ENCODE data around the gene ZNF597.
A peak's percentile ranks its signal among the peaks of the same experiment; 100 is the strongest.

The ZNF597 gene

DNA sequence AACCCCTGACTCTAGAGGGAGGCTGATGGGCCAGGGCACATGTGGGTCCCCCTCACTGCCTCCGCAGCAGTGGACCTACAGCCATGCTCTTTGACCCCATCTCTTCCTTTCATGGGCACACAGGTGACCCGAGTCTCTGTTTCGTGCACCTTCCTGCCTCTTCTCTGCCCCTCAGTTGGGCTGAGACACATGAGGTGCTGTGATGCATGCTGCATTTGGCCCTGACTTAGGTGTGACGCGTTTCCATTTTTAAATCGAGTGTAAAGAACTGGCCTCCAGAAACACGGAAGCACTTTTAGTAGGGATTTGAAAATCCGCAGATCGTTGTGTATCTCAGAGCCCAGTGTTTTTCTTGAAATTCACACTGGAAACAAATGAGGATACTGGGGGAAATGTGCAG is 27.4 kb upstream of the ZNF597 start:
- H3K4me3 ChIP-seq (ENCODE audit: low read length) = no peak overlapping the region
- H3K9me3 ChIP-seq (ENCODE audit: low read length) = no peaks in the 10 kb centered on the region
- no peak overlapping the region for H2AFZ ChIP-seq (ENCODE audit: low read depth, low read length)
- peaks cover 17% of the 10 kb centered on the region for H3K36me3 ChIP-seq (ENCODE audit: insufficient read depth, low read length)
- H3K27me3 ChIP-seq (ENCODE audit: insufficient read depth, low read length) = no peaks in the 10 kb centered on the region
- no peaks in the 10 kb centered on the region for H3K4me1 ChIP-seq (ENCODE audit: insufficient read depth, low read length)

DNA sequence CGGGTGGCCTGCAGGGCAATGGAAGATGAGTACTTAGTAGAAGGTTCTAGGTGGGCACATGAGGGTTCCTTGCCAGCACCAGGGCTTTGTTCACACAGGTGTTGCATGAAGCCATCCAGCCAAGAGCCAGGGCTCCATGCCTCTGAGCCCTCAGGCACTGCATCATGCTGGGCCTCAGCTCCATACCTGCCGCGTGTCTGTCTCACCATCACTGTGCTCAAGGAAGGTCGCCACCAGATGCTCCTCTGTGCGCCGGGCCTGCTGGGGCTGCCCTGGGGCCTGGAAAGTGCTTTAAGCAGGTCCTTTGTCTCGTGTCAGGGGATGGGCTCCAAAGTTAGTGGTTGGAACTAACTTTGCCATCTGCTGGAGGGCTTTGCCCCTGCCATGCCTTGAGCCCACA is 26.4 kb upstream of the ZNF597 start:
- Histone ChIP-seq H3K36me3 (ENCODE audit: insufficient read depth, low read length) (peaks cover 23% of the 10 kb centered on the region), H3K4me1 (ENCODE audit: insufficient read depth, low read length) (no peaks in the 10 kb centered on the region)

DNA sequence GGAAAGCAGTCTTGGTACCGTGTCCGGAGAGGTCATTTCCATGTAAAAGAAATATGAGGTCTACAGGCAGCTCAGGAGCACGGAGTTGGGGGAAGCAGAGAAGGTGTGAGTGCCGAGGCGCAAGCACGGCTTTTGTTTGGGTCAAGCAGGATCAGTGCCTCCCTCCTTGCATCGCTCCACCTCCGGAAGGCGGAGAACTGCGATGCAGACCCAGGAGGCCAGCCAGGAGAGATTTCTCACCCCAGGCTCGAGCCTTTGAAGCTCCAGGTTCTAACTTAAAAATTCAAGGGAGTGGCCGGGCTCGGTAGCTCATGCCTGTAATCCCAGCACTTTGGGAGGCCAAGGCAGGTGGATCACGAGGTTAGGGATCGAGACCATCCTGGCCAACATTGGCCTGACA is 25.2 kb upstream of the ZNF597 start:
- Histone ChIP-seq H3K27me3 (ENCODE audit: insufficient read depth, low read length) (no peaks in the 10 kb centered on the region), H3K36me3 (ENCODE audit: insufficient read depth, low read length) (peaks cover 23% of the 10 kb centered on the region), H2AFZ (ENCODE audit: low read depth, low read length) (no peak overlapping the region), H3K4me3 (ENCODE audit: low read length) (no peak overlapping the region), H3K9me3 (ENCODE audit: low read length) (peaks cover 5% of the 10 kb centered on the region), H3K4me1 (ENCODE audit: insufficient read depth, low read length) (no peaks in the 10 kb centered on the region)

More for the DNA sequence above, 26.4 kb upstream of the ZNF597 start:
- Histone ChIP-seq H3K4me3 (ENCODE audit: low read length) (no peak overlapping the region), H3K27me3 (ENCODE audit: insufficient read depth, low read length) (no peaks in the 10 kb centered on the region), H2AFZ (ENCODE audit: low read depth, low read length) (no peak overlapping the region), H3K9me3 (ENCODE audit: low read length) (peaks cover 2% of the 10 kb centered on the region)

DNA sequence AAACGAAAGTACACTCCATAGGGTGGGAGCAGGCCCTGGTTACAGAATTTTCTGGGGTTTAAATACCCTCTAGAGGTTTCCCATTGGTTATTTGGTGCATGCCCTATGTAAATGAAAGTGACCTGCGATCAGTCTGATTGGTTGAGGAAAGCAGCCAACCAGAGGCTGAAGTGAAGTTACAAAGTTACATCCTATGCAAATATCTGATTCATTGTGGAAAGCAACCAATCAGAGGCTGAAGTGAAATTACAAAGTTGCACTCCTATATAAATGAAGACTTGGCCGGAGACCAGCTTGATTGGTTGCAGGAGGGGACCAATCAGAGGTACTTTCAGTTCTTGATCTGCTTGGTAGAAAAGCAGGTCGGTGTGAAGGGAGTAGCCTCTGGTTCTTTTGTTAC is 24.6 kb upstream of the ZNF597 start:
- Histone ChIP-seq H3K9me3 (ENCODE audit: low read length) (peaks cover 5% of the 10 kb centered on the region), H3K36me3 (ENCODE audit: insufficient read depth, low read length) (peaks cover 23% of the 10 kb centered on the region), H3K27me3 (ENCODE audit: insufficient read depth, low read length) (no peaks in the 10 kb centered on the region), H3K4me1 (ENCODE audit: insufficient read depth, low read length) (no peaks in the 10 kb centered on the region), H2AFZ (ENCODE audit: low read depth, low read length) (no peak overlapping the region), H3K4me3 (ENCODE audit: low read length) (no peak overlapping the region)

DNA sequence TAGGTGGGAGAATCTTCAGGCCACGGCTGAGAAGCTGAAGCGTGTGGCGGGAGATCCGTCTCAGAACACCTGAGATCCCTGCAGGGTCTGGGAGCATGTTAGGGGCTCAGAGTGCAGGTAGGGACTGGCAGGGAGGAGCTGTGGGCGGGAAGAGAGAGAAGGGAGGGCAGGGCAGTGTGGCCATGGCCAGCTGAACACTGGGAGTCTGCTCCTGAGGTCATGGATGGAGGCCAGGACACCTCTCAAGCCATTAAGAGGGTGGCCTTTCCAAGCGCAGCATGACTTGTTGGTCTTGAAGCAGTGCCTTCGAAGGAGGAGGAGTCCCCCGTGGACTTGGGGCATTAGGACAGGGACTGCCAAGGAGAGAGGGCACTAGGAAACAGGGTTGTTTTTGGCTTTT is 23.9 kb upstream of the ZNF597 start:
- H2AFZ ChIP-seq (ENCODE audit: low read depth, low read length) = no peak overlapping the region
- H3K36me3 ChIP-seq (ENCODE audit: insufficient read depth, low read length) = peaks cover 21% of the 10 kb centered on the region
- peaks cover 5% of the 10 kb centered on the region for H3K9me3 ChIP-seq (ENCODE audit: low read length)
- H3K4me3 ChIP-seq (ENCODE audit: low read length) = no peak overlapping the region
- H3K4me1 ChIP-seq (ENCODE audit: insufficient read depth, low read length) = peaks cover 3% of the 10 kb centered on the region
- H3K27me3 ChIP-seq (ENCODE audit: insufficient read depth, low read length) = no peaks in the 10 kb centered on the region

DNA sequence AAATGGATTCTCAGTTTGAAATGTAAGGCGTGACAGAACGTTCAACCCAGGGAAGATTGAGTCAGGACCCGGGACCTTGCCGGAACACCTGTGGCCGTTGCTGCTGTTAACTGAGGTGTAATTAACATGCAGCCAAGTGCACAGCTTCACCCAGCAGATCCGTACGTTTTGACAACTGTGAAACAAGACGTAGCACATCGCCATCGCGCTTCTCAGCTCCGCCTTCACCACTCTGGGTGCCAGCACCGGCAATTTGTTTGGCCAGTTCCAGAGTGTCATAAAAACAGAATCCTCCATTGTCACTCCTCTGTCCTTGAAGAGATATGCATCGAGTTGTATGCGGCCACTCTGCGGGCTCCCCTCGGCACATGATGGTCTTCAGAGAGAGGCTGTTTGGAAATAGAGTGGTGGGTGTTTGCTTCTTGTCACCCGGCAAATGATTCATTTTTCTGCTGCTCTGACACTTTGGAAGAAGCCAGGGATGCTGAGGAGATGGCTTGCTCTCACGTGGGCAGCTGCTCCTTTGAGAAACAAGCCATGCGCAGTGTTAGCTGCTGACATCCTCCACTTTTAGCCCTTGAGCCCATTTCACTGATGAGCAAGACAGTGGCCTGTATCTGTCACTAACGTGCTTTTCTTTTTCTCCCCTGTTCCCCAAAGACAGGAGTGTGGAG is 22.7 kb upstream of the ZNF597 start:
- Histone ChIP-seq H2AFZ (ENCODE audit: low read depth, low read length) (no peak overlapping the region), H3K9me3 (ENCODE audit: low read length) (peaks cover 5% of the 10 kb centered on the region), H3K4me3 (ENCODE audit: low read length) (no peak overlapping the region), H3K4me1 (ENCODE audit: insufficient read depth, low read length) (peaks cover 3% of the 10 kb centered on the region), H3K27me3 (ENCODE audit: insufficient read depth, low read length) (no peaks in the 10 kb centered on the region), H3K36me3 (ENCODE audit: insufficient read depth, low read length) (peaks cover 21% of the 10 kb centered on the region)

DNA sequence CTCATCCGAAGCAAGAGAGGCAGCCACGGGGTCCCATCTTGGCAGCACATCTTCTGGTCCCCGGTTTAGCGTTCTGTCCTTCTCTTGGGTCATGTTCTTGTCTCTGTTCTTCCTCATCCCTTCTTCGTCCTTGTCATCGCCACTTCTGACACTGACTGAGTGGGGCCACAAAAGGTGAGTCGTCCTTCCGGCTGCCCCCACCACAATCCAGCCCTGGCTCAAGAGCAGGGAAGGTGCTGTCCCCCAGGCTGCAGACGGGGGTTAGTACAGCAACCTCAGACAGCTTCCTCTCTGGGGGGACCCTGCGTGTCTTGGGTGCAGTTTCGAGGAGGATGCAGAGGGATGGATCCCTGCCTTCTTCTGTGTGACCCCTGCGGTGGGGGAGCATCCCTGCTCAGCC is 22.0 kb upstream of the ZNF597 start:
- H3K4me1 ChIP-seq (ENCODE audit: insufficient read depth, low read length) = peaks cover 8% of the 10 kb centered on the region

DNA sequence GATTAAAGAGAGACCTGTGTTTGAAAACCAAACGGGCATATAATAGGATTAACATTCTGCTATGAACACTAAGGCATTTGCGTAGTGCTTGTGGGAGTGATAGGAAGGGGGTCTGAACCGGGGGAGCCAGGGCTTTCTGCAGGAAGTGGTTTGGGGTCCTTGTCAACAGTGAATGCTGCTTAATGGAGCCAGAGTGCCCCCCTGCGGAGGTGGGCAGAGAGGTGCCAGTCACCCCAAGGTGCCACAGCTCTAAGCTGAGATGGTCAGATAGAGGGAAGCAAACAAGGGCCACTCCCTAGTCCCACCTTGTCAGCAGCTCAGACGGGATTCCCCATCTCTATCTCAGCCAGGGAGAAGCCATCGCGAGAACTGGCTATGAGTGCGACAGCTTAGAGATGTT is 17.8 kb upstream of the ZNF597 start:
- Histone ChIP-seq H3K36me3 (ENCODE audit: insufficient read depth, low read length) (peaks cover 10% of the 10 kb centered on the region), H2AFZ (ENCODE audit: low read depth, low read length) (no peak overlapping the region), H3K9me3 (ENCODE audit: low read length) (peaks cover 5% of the 10 kb centered on the region), H3K4me1 (ENCODE audit: insufficient read depth, low read length) (peaks cover 31% of the 10 kb centered on the region), H3K27me3 (ENCODE audit: insufficient read depth, low read length) (no peaks in the 10 kb centered on the region), H3K4me3 (ENCODE audit: low read length) (no peak overlapping the region)

More for the DNA sequence above, 22.0 kb upstream of the ZNF597 start:
- peaks cover 17% of the 10 kb centered on the region for H3K36me3 ChIP-seq (ENCODE audit: insufficient read depth, low read length)
- H3K9me3 ChIP-seq (ENCODE audit: low read length) = peaks cover 5% of the 10 kb centered on the region
- no peaks in the 10 kb centered on the region for H3K27me3 ChIP-seq (ENCODE audit: insufficient read depth, low read length)
- H2AFZ ChIP-seq (ENCODE audit: low read depth, low read length) = no peak overlapping the region
- H3K4me3 ChIP-seq (ENCODE audit: low read length) = no peak overlapping the region

DNA sequence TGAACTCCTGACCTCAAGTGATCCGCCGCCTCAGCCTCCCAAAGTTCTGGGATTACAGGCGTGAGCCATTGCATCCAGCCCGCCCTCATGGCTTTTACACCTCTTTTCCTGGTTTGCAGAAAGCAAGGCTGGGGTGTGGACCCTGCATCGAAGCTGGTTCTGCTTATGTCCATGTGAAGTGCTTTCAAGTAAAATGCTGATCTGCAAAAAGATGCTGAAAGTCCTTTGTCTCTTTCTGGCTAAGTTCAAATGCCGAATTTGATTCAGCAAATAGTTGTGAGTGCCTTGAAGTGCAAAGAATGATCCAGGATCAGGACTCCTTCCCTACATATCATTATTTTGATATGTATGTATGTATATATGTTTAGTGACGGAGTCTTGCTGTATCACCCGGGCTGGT is 17.3 kb upstream of the ZNF597 start:
- Histone ChIP-seq H3K4me3 (ENCODE audit: low read length) (no peak overlapping the region), H3K4me1 (ENCODE audit: insufficient read depth, low read length) (peaks cover 31% of the 10 kb centered on the region), H3K36me3 (ENCODE audit: insufficient read depth, low read length) (peaks cover 5% of the 10 kb centered on the region), H2AFZ (ENCODE audit: low read depth, low read length) (no peak overlapping the region), H3K27me3 (ENCODE audit: insufficient read depth, low read length) (no peaks in the 10 kb centered on the region), H3K9me3 (ENCODE audit: low read length) (peaks cover 5% of the 10 kb centered on the region)

DNA sequence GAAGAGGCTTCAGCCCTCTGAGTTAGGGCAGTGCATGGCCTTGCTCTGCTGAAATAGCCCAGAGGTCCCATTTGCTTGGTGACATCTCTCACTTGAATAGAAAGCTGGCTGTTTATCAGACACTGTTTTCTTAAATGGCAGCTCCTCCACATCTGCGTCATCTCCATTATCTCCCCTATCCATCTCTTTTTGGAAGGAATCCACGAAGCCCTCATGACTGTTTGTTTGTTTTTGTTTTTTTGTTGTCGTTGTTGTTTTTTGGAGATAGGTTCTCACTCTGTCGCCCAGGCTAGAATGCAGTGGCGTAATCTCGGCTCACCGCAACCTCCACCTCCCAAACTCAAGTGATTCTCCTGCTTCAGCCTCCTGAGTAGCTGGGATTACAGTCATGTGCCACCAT is 16.8 kb upstream of the ZNF597 start:
- peaks cover 3% of the 10 kb centered on the region for H3K9me3 ChIP-seq (ENCODE audit: low read length)
- no peaks in the 10 kb centered on the region for H3K27me3 ChIP-seq (ENCODE audit: insufficient read depth, low read length)
- H3K4me3 ChIP-seq (ENCODE audit: low read length) = peak overlapping the region; percentile 64

DNA sequence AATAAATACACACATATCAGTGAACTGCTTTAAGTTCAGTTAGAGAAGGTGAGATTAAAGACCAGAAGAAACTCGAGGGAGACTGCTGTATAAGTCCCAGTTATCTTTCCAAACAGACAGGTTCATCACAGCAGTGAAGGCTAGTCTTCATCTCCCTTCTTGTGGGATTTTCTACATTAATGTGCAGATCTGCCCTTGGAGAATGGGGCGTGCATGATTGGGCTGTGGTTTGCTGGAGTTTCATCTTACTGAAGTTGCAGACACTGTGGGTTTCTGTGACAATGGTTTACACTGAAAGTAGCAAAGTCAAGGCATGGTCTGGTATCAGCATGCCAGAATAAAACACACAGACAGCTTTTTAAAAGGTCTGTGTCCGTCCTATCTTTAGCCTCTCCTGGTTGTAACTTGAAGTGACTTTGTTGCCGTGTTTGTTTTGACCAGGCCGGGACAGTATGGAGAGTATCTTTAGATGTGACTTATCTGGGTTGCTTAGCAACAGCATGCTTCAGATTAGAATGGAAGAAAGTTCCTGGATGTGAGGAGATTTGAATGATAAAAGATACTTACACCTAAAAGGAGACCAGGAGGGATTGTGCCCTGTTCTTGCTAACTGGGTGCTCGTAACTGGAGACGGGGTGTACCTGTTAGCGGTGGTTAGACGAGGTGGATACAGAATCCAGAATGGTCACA is 16.2 kb upstream of the ZNF597 start:
- Histone ChIP-seq H3K9me3 (ENCODE audit: low read length) (peaks cover under 1% of the 10 kb centered on the region), H3K27me3 (ENCODE audit: insufficient read depth, low read length) (no peaks in the 10 kb centered on the region), H3K4me3 (ENCODE audit: low read length) (peak overlapping the region; percentile 64), H3K4me1 (ENCODE audit: insufficient read depth, low read length) (peaks cover 31% of the 10 kb centered on the region), H2AFZ (ENCODE audit: low read depth, low read length) (no peak overlapping the region), H3K36me3 (ENCODE audit: insufficient read depth, low read length) (no peaks in the 10 kb centered on the region)

More for the DNA sequence above, 16.8 kb upstream of the ZNF597 start:
- Histone ChIP-seq H2AFZ (ENCODE audit: low read depth, low read length) (no peak overlapping the region), H3K36me3 (ENCODE audit: insufficient read depth, low read length) (peaks cover under 1% of the 10 kb centered on the region), H3K4me1 (ENCODE audit: insufficient read depth, low read length) (peaks cover 31% of the 10 kb centered on the region)

DNA sequence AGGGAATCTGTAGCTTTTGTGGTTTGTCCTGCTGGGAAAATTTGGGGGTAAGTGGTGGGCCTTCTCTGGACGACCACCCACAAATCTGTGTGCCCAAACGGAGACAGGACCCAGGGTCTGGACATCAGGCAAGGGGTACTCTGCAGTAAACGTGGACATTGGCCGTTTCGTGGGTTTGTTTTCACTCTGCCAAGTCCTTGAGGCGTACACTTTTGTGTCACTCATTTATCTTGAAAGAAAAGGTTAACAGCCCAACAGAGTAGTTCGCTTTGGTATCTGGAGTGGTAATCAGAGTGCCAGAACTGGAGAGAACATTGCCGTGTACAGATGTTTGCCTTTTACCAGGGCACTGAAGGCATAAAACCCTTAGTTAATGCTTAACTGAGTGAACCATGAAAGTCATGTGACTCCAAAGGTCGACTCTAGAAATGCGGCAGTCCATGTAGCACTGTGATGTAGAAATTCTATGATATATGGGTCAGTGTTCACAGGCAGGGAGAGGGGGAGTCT is 15.6 kb upstream of the ZNF597 start:
- no peaks in the 10 kb centered on the region for H3K36me3 ChIP-seq (ENCODE audit: insufficient read depth, low read length)
- peak overlapping the region; percentile 64 for H3K4me3 ChIP-seq (ENCODE audit: low read length)
- peaks cover 31% of the 10 kb centered on the region for H3K4me1 ChIP-seq (ENCODE audit: insufficient read depth, low read length)
- no peaks in the 10 kb centered on the region for H3K27me3 ChIP-seq (ENCODE audit: insufficient read depth, low read length)
- no peak overlapping the region for H2AFZ ChIP-seq (ENCODE audit: low read depth, low read length)
- no peaks in the 10 kb centered on the region for H3K9me3 ChIP-seq (ENCODE audit: low read length)

DNA sequence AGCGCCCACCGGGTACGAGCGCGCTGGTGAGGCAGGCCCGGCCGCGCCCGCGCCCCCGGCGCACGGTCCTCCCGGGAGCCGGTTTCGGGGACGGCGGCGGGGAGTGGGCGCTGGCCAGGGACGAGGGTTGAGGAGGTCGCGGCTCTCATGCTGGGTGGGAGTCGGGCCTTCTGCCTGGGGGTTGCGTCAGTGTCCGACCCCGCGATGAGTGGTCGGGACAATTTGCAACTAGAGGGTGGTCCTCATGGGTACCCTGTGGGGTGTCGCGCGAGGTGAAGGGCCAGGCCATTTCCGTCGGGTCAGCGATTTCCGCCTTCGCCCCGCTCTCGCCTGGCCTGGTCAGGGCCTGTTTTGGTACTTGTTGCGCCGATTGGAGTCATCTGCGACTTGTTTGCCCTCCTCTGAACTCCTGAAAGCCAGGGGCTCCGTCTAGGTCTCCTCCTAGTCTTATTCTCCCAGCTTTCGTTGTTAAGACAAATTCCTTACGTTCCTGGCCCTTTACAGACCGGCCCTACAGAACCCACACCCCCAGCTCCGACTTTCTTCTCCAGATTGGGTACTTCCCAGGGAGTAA is 15.1 kb upstream of the ZNF597 start:
- Histone ChIP-seq H2AFZ (ENCODE audit: low read depth, low read length) (no peak overlapping the region), H3K36me3 (ENCODE audit: insufficient read depth, low read length) (no peaks in the 10 kb centered on the region), H3K27me3 (ENCODE audit: insufficient read depth, low read length) (no peaks in the 10 kb centered on the region), H3K9me3 (ENCODE audit: low read length) (no peaks in the 10 kb centered on the region), H3K4me1 (ENCODE audit: insufficient read depth, low read length) (peaks cover 31% of the 10 kb centered on the region), H3K4me3 (ENCODE audit: low read length) (peak overlapping the region; percentile 64)

Data from neuron (in vitro differentiated cells).